Neural cell (in vitro differentiated cells): ENCODE data around the gene FOXD2.

ENCODE experiments used
- MXI1 ChIP-seq: fragments of 450-650 bp; conservative IDR thresholded peaks from 2 replicates; pipeline ENCODE4 v1.6.1; 2014; ENCODE audit warnings: antibody characterized with exemption, mild to moderate bottlenecking; ENCODE audit not compliant: poor library complexity, severe bottlenecking
- RAD21 ChIP-seq: fragments of 450-650 bp; conservative IDR thresholded peaks from 2 replicates; pipeline ENCODE4 v1.6.1; 2014; ENCODE audit warnings: antibody characterized with exemption, mild to moderate bottlenecking, moderate library complexity
- TF ChIP-seq, protein P1 (sequence below): fragments of 450-650 bp; IDR thresholded peaks from 2 replicates; pipeline ENCODE4 v1.5.1; 2014; ENCODE audit warnings: antibody characterized with exemption, mild to moderate bottlenecking, moderate library complexity; ENCODE audit not compliant: poor library complexity, severe bottlenecking

GRCh38 chr1:47409311-47410067 is 28.4 kb upstream of the FOXD2 start:
- TF ChIP-seq, protein P1, sequence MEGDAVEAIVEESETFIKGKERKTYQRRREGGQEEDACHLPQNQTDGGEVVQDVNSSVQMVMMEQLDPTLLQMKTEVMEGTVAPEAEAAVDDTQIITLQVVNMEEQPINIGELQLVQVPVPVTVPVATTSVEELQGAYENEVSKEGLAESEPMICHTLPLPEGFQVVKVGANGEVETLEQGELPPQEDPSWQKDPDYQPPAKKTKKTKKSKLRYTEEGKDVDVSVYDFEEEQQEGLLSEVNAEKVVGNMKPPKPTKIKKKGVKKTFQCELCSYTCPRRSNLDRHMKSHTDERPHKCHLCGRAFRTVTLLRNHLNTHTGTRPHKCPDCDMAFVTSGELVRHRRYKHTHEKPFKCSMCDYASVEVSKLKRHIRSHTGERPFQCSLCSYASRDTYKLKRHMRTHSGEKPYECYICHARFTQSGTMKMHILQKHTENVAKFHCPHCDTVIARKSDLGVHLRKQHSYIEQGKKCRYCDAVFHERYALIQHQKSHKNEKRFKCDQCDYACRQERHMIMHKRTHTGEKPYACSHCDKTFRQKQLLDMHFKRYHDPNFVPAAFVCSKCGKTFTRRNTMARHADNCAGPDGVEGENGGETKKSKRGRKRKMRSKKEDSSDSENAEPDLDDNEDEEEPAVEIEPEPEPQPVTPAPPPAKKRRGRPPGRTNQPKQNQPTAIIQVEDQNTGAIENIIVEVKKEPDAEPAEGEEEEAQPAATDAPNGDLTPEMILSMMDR = no peak
- TF ChIP-seq MXI1 = no peak
- TF ChIP-seq RAD21 = no peak
